Measurements from ENCODE around the gene PSMG1. TPM values are rescaled to one million over a fixed set of nuclear protein-coding genes. Genes with fewer than 3 reads are reported as not detected.

Gene PSMG1
- total and polyA plus RNA-seq, 2 donors (not counting 3 experiments of a cell fraction or from before 2014, with no cell fraction given), result 43.2 to 75.9 TPM

- Histone ChIP-seq H4K20me1 (replicated peaks; ENCODE audit: control insufficient read depth, extremely low read depth, insufficient read depth, low read length) (no peaks in the 10 kb centered on the region), H2AFZ (ENCODE audit: low read depth, low read length) (no peak overlapping the region), H3K79me2 (ENCODE audit: control insufficient read depth, insufficient read depth, low read length) (peaks cover 33% of the 10 kb centered on the region), H3K27ac (ENCODE audit: insufficient read depth, low read depth, low read length) (no peak overlapping the region), H3K4me1 (ENCODE audit: control insufficient read depth, extremely low read depth, insufficient read depth, low read length) (peaks cover 18% of the 10 kb centered on the region), H3K27me3 (ENCODE audit: control insufficient read depth in 2 of 2, insufficient read depth in 2 of 2, low read length in 2 of 2) (no peaks in the 10 kb centered on the region), H3K36me3 (ENCODE audit: control insufficient read depth in 2 of 2, extremely low read depth in 1 of 2, insufficient read depth in 2 of 2, low read length in 2 of 2) (peaks cover 2% of the 10 kb centered on the region in 2 experiments), H3K9ac (replicated peaks; ENCODE audit: extremely low read depth, insufficient read depth, low read length) (peak overlapping the region; percentile 89), H3K9me1 (replicated peaks; ENCODE audit: control insufficient read depth, extremely low read depth, insufficient read depth, low read length) (no peaks in the 10 kb centered on the region), H3K9me3 (replicated peaks; ENCODE audit: control insufficient read depth, insufficient read depth, low read length) (no peaks in the 10 kb centered on the region), H3K4me3 (replicated peaks in 1 of 3; ENCODE audit: insufficient read depth in 1 of 3, low read depth in 1 of 3, low read length in 3 of 3) (no peak overlapping the region), H3K4me2 (ENCODE audit: insufficient read depth, low read length) (peak overlapping the region; percentile 94)
- DNase-seq (ENCODE audit: low read depth, low spot score) (no peak), FAIRE-seq (no peak)
- intact Hi-C loops (cut with micrococcal nuclease), result no loop called here
- ChIA-PET POLR2A (no interaction called here), CTCF (no interaction called here)
- BruUV-seq (replicated peaks), result no TSS peak
- TF ChIP-seq MYC (IDR thresholded peaks at IDR 0.05; ENCODE audit: low read depth, low read length) (no peak), GATA2 (IDR thresholded peaks at IDR 0.05; ENCODE audit: insufficient read depth, insufficient read length, low read depth, low read length) (no peak), FOS (IDR thresholded peaks at IDR 0.05; ENCODE audit: borderline replicate concordance, insufficient read depth, low read length) (no peak), CTCF (IDR thresholded peaks at IDR 0.05; ENCODE audit: extremely low read depth in 1 of 2, insufficient read depth in 1 of 2, low read depth in 1 of 2, low read length in 2 of 2) (no peak), JUN (IDR thresholded peaks at IDR 0.05; ENCODE audit: borderline replicate concordance, insufficient read depth, insufficient read length, low read depth) (no peak), EZH2 (IDR thresholded peaks at IDR 0.05; ENCODE audit: borderline replicate concordance, low read depth, low read length, severe bottlenecking) (no peak), MAX (IDR thresholded peaks at IDR 0.05; ENCODE audit: insufficient read depth, insufficient read length) (no peak), POLR2A (IDR thresholded peaks at IDR 0.05; ENCODE audit: low read depth, low read length) (no peak), POLR2AphosphoS5 (IDR thresholded peaks at IDR 0.05; ENCODE audit: insufficient read depth, low read depth, low read length) (no peak)
- dilution Hi-C loops (cut with MboI; ENCODE audit: extremely low pct_ligation_motif_present, low sequenced_read_pairs), result no loop called here
Measured at GRCh38 chr21:39181205-39181818, 1.9 kb downstream of the PSMG1 start.
